Activated CD4-positive, alpha-beta memory T cell treated with anti-CD3 and anti-CD28 coated beads for 36 hours (primary cell): ENCODE results near the gene LTB4R2. TPM values are rescaled to one million over a fixed set of nuclear protein-coding genes. Genes with fewer than 3 reads are reported as not detected.

Source experiments
- total RNA-seq, 2 experiments: library from RNA; stranded (reverse); gene quantifications; one replicate each; pipeline ENCODE4 v1.2.3, GENCODE V29; 2021

Gene LTB4R2
- total RNA-seq, 2 experiments from 2014 or later, result 9.4 to 9.6 TPM

Other genes starting within 250 kb of the LTB4R2 start
- not detected for gene CPNE6, start 238.6 kb upstream of the LTB4R2 start, total RNA-seq
- 100 to 1,000 TPM; 118 to 125 TPM for gene PCK2, start 215.8 kb upstream of the LTB4R2 start, total RNA-seq
- gene DCAF11, start 195.4 kb upstream of the LTB4R2 start, total RNA-seq, result 10 to 100 TPM; 85.6 to 91.8 TPM
- gene NRL, start 195.2 kb upstream of the LTB4R2 start, total RNA-seq, result 1 to 10 TPM; 1.2 to 1.9 TPM
- gene FITM1, start 179.5 kb upstream of the LTB4R2 start, total RNA-seq, result under 1 TPM in 1 of 2 experiments, not detected in 1; 0.86 TPM
- 100 to 1,000 TPM; 403 to 427 TPM for gene PSME1, start 173.9 kb upstream of the LTB4R2 start, total RNA-seq
- 10 to 100 TPM; 40.0 to 40.9 TPM for gene EMC9, start 168.5 kb upstream of the LTB4R2 start, total RNA-seq
- gene PSME2, start 163.5 kb upstream of the LTB4R2 start, total RNA-seq, result 100 to 1,000 TPM; 404 to 411 TPM
- 10 to 100 TPM; 75.5 to 80.4 TPM for gene RNF31, start 162.6 kb upstream of the LTB4R2 start, total RNA-seq
- gene IRF9, start 148.9 kb upstream of the LTB4R2 start, total RNA-seq, result 100 to 1,000 TPM; 158 to 172 TPM
- 10 to 100 TPM; 24.9 to 27.9 TPM for gene REC8, start 138.1 kb upstream of the LTB4R2 start, total RNA-seq
- 10 to 100 TPM; 69.5 to 72.6 TPM for gene IPO4, start 121.3 kb upstream of the LTB4R2 start, total RNA-seq
- gene TM9SF1, start 114.7 kb upstream of the LTB4R2 start, total RNA-seq, result 10 to 100 TPM; 23.7 to 26.7 TPM
- gene TSSK4, start 104.4 kb upstream of the LTB4R2 start, total RNA-seq, result under 1 TPM in 1 of 2 experiments, not detected in 1; 0.50 TPM
- 10 to 100 TPM; 79.0 to 84.6 TPM for gene CHMP4A, start 96.7 kb upstream of the LTB4R2 start, total RNA-seq
- 10 to 100 TPM; 14.2 to 15.8 TPM for gene MDP1, start 94.1 kb upstream of the LTB4R2 start, total RNA-seq
- 100 to 1,000 TPM; 202 to 213 TPM for gene NEDD8, start 77.8 kb upstream of the LTB4R2 start, total RNA-seq
- gene GMPR2, start 77.2 kb upstream of the LTB4R2 start, total RNA-seq, result 10 to 100 TPM; 56.9 to 64.6 TPM
- 100 to 1,000 TPM in 1 of 2 experiments, 10 to 100 TPM in 1; 94.9 to 101 TPM for gene TINF2, start 67.5 kb upstream of the LTB4R2 start, total RNA-seq
- 1 to 10 TPM; 3.7 to 4.5 TPM for gene TGM1, start 47.0 kb upstream of the LTB4R2 start, total RNA-seq
- gene RABGGTA, start 38.5 kb upstream of the LTB4R2 start, total RNA-seq, result 10 to 100 TPM; 39.5 to 40.6 TPM
- gene DHRS1, start 10.4 kb upstream of the LTB4R2 start, total RNA-seq, result 10 to 100 TPM; 14.7 to 14.9 TPM
- 10 to 100 TPM; 30.7 to 30.9 TPM for gene NOP9, start 10.3 kb upstream of the LTB4R2 start, total RNA-seq
- gene CIDEB, start 2.2 kb upstream of the LTB4R2 start, total RNA-seq, result 10 to 100 TPM; 22.6 to 25.8 TPM
- 10 to 100 TPM; 15.4 to 16.7 TPM for gene LTB4R, start 1.4 kb downstream of the LTB4R2 start, total RNA-seq
- gene ADCY4, start 24.9 kb downstream of the LTB4R2 start, total RNA-seq, result 1 to 10 TPM; 1.6 to 2.4 TPM
- gene RIPK3, start 29.9 kb downstream of the LTB4R2 start, total RNA-seq, result 10 to 100 TPM; 11.0 to 11.8 TPM
- not detected for gene NFATC4, start 58.0 kb downstream of the LTB4R2 start, total RNA-seq
- under 1 TPM; 0.02 to 0.22 TPM for gene NYNRIN, start 88.9 kb downstream of the LTB4R2 start, total RNA-seq
- 1 to 10 TPM; 8.6 to 9.3 TPM for gene CBLN3, start 119.5 kb downstream of the LTB4R2 start, total RNA-seq
- gene KHNYN, start 119.8 kb downstream of the LTB4R2 start, total RNA-seq, result 10 to 100 TPM; 62.5 to 62.9 TPM
- gene SDR39U1, start 132.6 kb downstream of the LTB4R2 start, total RNA-seq, result 10 to 100 TPM; 36.2 to 43.8 TPM
- gene CMA1, start 198.1 kb downstream of the LTB4R2 start, total RNA-seq, result not detected